Smooth muscle cell (in vitro differentiated cells): ENCODE measurements around the gene AURKB. TPM values are rescaled to one million over a fixed set of nuclear protein-coding genes. Genes with fewer than 3 reads are reported as not detected.

ENCODE experiments used
- DNase-seq: peaks from one replicate; lab custom pipeline; 2025; ENCODE audit not compliant: unreplicated experiment; lab: John Stamatoyannopoulos, UW
- H2AFZ ChIP-seq: fragments of 200-600 bp; sonication (generic); 2 replicates; pipeline ENCODE4 v1.6.0; 2016; ENCODE audit warnings: antibody characterized with exemption, low read depth, mild to moderate bottlenecking
- H3F3A ChIP-seq: fragments of 200-600 bp; sonication (generic); 2 replicates; pipeline ENCODE4 v1.6.0; 2017; ENCODE audit warnings: antibody characterized with exemption, low read depth
- H3K27ac ChIP-seq: fragments of 200-600 bp; sonication (generic); 2 replicates; pipeline ENCODE4 v1.5.1; 2016; ENCODE audit warnings: low read depth, mild to moderate bottlenecking
- H3K27me3 ChIP-seq: fragments of 200-600 bp; sonication (generic); 2 replicates; pipeline ENCODE4 v1.6.1; 2016; ENCODE audit warnings: low read depth, mild to moderate bottlenecking
- H3K36me3 ChIP-seq: fragments of 200-600 bp; sonication (generic); 2 replicates; pipeline ENCODE4 v1.5.1; 2016; ENCODE audit warnings: low read depth
- H3K4me1 ChIP-seq: fragments of 200-600 bp; sonication (generic); 2 replicates; pipeline ENCODE4 v1.5.1; 2016; ENCODE audit warnings: low read depth
- H3K4me2 ChIP-seq: fragments of 200-600 bp; sonication (generic); 2 replicates; pipeline ENCODE4 v1.6.0; 2016; ENCODE audit warnings: mild to moderate bottlenecking
- H3K4me3 ChIP-seq: fragments of 200-600 bp; sonication (generic); 2 replicates; pipeline ENCODE4 v1.5.1; 2016; ENCODE audit warnings: mild to moderate bottlenecking
- H3K79me2 ChIP-seq: fragments of 200-600 bp; sonication (generic); 2 replicates; pipeline ENCODE4 v1.6.0; 2016; ENCODE audit warnings: low read depth, mild to moderate bottlenecking
- H3K9ac ChIP-seq: fragments of 200-600 bp; sonication (generic); 2 replicates; pipeline ENCODE4 v1.6.0; 2016; ENCODE audit warnings: low read depth
- H3K9me3 ChIP-seq: fragments of 200-600 bp; sonication (generic); replicated peaks from 2 replicates; pipeline ENCODE4 v1.5.1; 2016; ENCODE audit warnings: low read depth
- H4K20me1 ChIP-seq: fragments of 200-600 bp; sonication (generic); 2 replicates; pipeline ENCODE4 v1.6.0; 2016; ENCODE audit warnings: low read depth
- WGBS: methylation state at CpG from one replicate; pipeline ENCODE4 v1.1.7; 2016; ENCODE audit warnings: low lambda C conversion rate; 5-methylcytosine and 5-hydroxymethylcytosine counted together
- polyA plus RNA-seq: library from polyadenylated mRNA; unstranded; fragments of >200 nt; fragmentation: Nextera tagmentation; extraction: Ambion mirVana; gene quantifications from 2 replicates; pipeline ENCODE4 v1.2.1, GENCODE V29; 2016
- total RNA-seq: library from RNA; depleted of rRNA; stranded (reverse); fragments of >200 nt; gene quantifications from 2 replicates; pipeline ENCODE4 v1.2.3, GENCODE V29; 2014
- TF ChIP-seq, protein P1 (sequence below): fragments of 200-600 bp; sonication (generic); IDR thresholded peaks from 2 replicates; pipeline ENCODE4 v1.5.1; 2017; ENCODE audit warnings: borderline replicate concordance, mild to moderate bottlenecking, antibody characterized with exemption; ENCODE audit not compliant: insufficient read depth, poor library complexity, severe bottlenecking

The AURKB gene
- total and polyA plus RNA-seq, 2 experiments from 2014 or later, result 16.6 to 33.5 TPM

DNA sequence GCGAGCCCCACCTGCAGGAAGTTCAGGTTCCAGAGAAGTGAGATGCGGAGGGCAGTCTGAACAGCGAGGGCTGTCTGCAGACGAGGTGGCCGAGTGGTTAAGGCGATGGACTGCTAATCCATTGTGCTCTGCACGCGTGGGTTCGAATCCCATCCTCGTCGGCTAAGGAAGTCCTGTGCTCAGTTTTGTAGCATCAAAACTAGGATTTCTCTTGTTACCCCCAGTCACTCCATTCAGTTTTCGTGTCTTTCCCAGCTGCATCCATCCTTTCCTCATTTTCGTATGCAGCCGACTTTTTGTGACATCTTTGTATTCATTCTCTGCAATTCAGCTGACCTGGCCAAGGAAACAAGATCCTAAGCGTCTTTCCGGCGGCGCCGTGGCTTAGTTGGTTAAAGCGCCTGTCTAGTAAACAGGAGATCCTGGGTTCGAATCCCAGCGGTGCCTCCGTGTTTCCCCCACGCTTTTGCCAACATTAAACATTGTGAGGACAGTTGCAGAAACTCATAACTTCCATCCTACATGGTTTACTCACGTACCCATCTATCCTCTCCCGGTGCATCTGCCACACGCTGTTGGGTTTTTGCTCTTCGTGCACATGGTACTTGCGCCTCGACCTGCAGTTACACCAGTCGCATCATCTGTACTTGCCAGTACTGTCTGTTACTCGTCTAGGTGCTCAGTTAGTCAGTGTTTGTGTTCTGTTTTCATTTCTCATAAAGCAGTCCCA is 23.4 kb downstream of the AURKB start:
- Histone ChIP-seq H3K4me1 (peaks cover 12% of the 10 kb centered on the region), H3K4me2 (peak overlapping the region; percentile 88), H3K9ac (no peak overlapping the region), H3K4me3 (peak overlapping the region; percentile 75), H3F3A (peaks cover 17% of the 10 kb centered on the region), H3K79me2 (no peaks in the 10 kb centered on the region), H3K27me3 (no peaks in the 10 kb centered on the region), H4K20me1 (peaks cover 19% of the 10 kb centered on the region), H3K9me3 (no peaks in the 10 kb centered on the region), H2AFZ (peak overlapping the region; percentile 99), H3K27ac (peak overlapping the region; percentile 55), H3K36me3 (no peaks in the 10 kb centered on the region)
- peak; percentile 88 for DNase-seq
- WGBS, result under 1% methylated on average over 32 of the region's 32 CpGs
- TF ChIP-seq, protein P1, sequence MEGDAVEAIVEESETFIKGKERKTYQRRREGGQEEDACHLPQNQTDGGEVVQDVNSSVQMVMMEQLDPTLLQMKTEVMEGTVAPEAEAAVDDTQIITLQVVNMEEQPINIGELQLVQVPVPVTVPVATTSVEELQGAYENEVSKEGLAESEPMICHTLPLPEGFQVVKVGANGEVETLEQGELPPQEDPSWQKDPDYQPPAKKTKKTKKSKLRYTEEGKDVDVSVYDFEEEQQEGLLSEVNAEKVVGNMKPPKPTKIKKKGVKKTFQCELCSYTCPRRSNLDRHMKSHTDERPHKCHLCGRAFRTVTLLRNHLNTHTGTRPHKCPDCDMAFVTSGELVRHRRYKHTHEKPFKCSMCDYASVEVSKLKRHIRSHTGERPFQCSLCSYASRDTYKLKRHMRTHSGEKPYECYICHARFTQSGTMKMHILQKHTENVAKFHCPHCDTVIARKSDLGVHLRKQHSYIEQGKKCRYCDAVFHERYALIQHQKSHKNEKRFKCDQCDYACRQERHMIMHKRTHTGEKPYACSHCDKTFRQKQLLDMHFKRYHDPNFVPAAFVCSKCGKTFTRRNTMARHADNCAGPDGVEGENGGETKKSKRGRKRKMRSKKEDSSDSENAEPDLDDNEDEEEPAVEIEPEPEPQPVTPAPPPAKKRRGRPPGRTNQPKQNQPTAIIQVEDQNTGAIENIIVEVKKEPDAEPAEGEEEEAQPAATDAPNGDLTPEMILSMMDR, result no peak

DNA sequence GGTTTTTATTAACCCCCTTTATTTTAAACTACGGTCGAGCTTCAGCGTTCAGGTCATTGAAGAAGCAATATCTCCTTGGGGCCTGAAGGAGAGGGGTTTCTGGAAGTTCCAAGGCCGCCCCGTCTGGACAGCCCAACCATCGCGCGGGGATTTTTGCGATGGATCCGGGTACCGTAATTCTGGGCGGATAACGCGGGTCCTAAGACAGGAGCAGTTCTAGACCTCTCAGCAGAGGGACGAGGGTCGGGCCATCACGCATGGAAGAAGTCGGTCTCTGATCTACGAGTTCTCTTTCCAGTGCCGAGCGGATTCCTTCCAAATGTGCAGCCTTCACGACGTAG is 24.0 kb downstream of the AURKB start:
- Histone ChIP-seq H3K4me2 (peak overlapping the region; percentile 88), H2AFZ (peak overlapping the region; percentile 99), H3K9ac (no peak overlapping the region), H3K4me3 (peak overlapping the region; percentile 75), H3K27ac (peak overlapping the region; percentile 55), H3K27me3 (no peaks in the 10 kb centered on the region), H3K9me3 (no peaks in the 10 kb centered on the region), H3F3A (peaks cover 17% of the 10 kb centered on the region), H3K36me3 (no peaks in the 10 kb centered on the region), H4K20me1 (peaks cover 19% of the 10 kb centered on the region), H3K4me1 (peaks cover 12% of the 10 kb centered on the region), H3K79me2 (no peaks in the 10 kb centered on the region)
- 1% methylated on average over 23 of the region's 23 CpGs for WGBS
- TF ChIP-seq, protein P1, result no peak
- no peak for DNase-seq

DNA sequence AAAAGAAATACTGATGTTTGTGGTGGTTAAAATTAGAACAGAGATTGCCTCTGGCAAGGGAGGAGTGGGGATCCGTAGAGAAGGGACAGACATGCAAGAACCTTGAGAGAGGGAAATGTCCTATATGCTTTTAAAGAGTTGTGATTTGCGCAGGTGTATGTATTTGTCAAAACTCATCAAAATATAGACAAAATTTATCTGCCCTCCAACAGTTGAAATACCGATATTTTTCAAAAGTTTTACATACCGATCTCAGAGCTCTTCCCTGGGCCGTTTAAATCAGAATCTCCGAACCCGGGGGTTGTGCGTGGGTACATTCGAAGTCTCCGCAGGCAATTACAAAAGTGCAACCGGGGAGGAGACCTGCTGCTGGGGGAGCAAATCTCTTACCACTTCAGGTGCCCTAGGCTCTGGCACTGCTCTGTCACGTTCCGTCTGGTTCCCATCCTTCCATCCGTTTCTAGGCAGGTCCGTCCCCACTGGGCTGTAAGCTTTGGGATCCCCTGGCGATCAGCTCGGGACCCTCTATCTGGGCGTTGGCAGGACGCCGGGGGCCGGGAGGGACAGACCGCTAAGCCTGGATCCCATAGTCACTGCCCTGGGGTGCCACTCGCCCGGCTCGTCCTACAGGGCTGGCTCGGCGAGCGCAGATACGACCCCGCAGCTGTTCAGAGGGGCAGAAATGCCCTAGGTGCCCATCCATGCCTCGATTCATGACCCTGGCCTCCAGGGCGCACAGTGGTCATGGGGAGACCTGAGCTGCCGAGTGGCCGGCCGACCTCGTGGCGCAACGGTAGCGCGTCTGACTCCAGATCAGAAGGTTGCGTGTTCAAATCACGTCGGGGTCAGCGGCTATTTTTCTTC is 24.6 kb downstream of the AURKB start:
- Histone ChIP-seq H3K4me1 (peaks cover 12% of the 10 kb centered on the region), H3K79me2 (no peaks in the 10 kb centered on the region), H3K27ac (no peak overlapping the region), H3K4me2 (peak overlapping the region; percentile 88), H4K20me1 (peaks cover 19% of the 10 kb centered on the region), H3K9me3 (no peaks in the 10 kb centered on the region), H3F3A (peaks cover 17% of the 10 kb centered on the region), H3K4me3 (peak overlapping the region; percentile 75), H3K27me3 (no peaks in the 10 kb centered on the region), H2AFZ (peak overlapping the region; percentile 99), H3K9ac (no peak overlapping the region), H3K36me3 (no peaks in the 10 kb centered on the region)
- WGBS, result 3% methylated on average over 44 of the region's 44 CpGs
- DNase-seq, result peak; percentile 87
- TF ChIP-seq, protein P1, result no peak
